Tibial nerve (tissue), 4 donors: ENCODE data around the gene KIAA0040. TPM values are rescaled to one million over a fixed set of nuclear protein-coding genes. Genes with fewer than 3 reads are reported as not detected.

Source experiments
- DNase-seq, 2 donors: peaks; one replicate each; pipeline ENCODE4 v3.0.0-alpha.2; 2019; ENCODE audit warnings: low spot score in 2 of 2
- H3K27ac ChIP-seq, 4 donors: fragments of 200-600 bp; sonication (generic) in 3 of 4; one replicate each; pipeline ENCODE4 v1.5.1; 2017 to 2019; ENCODE audit warnings: mild to moderate bottlenecking in 1 of 4
- H3K27me3 ChIP-seq, 2 donors: fragments of 200-600 bp; sonication (generic) in 1 of 2; one replicate each; pipeline versions ENCODE4 v1.5.1 to v1.6.0; 2017 to 2019
- H3K36me3 ChIP-seq, 3 donors: fragments of 200-600 bp; sonication (generic); one replicate each; pipeline ENCODE4 v1.5.1; 2018 to 2019
- H3K4me1 ChIP-seq, 4 donors: fragments of 200-600 bp; sonication (generic) in 3 of 4; one replicate each; pipeline ENCODE4 v1.5.1; 2017 to 2019
- H3K4me3 ChIP-seq, 4 donors: fragments of 200-600 bp; sonication (generic) in 3 of 4; one replicate each; pipeline ENCODE4 v1.5.1; 2017 to 2019; ENCODE audit warnings: mild to moderate bottlenecking in 1 of 4, moderate library complexity in 1 of 4
- H3K9me3 ChIP-seq, 4 donors: fragments of 200-600 bp; sonication (generic) in 3 of 4; one replicate each; pipeline ENCODE4 v1.5.1; 2017 to 2019
- EP300 ChIP-seq, 2 donors: sonication (generic); formaldehyde crosslinking; IDR thresholded peaks; one replicate each; pipeline ENCODE4 v1.6.1; 2017; ENCODE audit warnings: antibody characterized with exemption in 2 of 2, mild to moderate bottlenecking in 1 of 2
- POLR2A ChIP-seq, 2 donors: fragments of 450-650 bp; IDR thresholded peaks; one replicate each; pipeline ENCODE4 v1.6.1; 2017; ENCODE audit warnings: antibody characterized with exemption in 2 of 2, mild to moderate bottlenecking in 2 of 2, moderate library complexity in 2 of 2
- whole genome bisulfite sequencing, 2 donors: methylation state at CpG; one replicate each; pipeline ENCODE4 v1.1.5; 2018; 5-methylcytosine and 5-hydroxymethylcytosine counted together
- total RNA-seq, 4 donors: library from RNA; depleted of rRNA; stranded (reverse); fragments of >200 nt; gene quantifications; one replicate each; pipeline ENCODE4 v1.1.0, GENCODE V29; 2016
- TF ChIP-seq, protein P1 (sequence below), 5 experiments: fragments of 200-600 bp in 3 of 5; fragments of 450-650 bp in 2 of 5; sonication (generic) in 3 of 5; IDR thresholded peaks; one replicate each; pipeline ENCODE4 v1.5.1; 2016 to 2019; ENCODE audit warnings: antibody characterized with exemption in 5 of 5, mild to moderate bottlenecking in 3 of 5, moderate library complexity in 2 of 5

KIAA0040 gene
- total RNA-seq, 4 donors from 2014 or later, result 16.9 to 28.8 (median 20.3) TPM

DNA sequence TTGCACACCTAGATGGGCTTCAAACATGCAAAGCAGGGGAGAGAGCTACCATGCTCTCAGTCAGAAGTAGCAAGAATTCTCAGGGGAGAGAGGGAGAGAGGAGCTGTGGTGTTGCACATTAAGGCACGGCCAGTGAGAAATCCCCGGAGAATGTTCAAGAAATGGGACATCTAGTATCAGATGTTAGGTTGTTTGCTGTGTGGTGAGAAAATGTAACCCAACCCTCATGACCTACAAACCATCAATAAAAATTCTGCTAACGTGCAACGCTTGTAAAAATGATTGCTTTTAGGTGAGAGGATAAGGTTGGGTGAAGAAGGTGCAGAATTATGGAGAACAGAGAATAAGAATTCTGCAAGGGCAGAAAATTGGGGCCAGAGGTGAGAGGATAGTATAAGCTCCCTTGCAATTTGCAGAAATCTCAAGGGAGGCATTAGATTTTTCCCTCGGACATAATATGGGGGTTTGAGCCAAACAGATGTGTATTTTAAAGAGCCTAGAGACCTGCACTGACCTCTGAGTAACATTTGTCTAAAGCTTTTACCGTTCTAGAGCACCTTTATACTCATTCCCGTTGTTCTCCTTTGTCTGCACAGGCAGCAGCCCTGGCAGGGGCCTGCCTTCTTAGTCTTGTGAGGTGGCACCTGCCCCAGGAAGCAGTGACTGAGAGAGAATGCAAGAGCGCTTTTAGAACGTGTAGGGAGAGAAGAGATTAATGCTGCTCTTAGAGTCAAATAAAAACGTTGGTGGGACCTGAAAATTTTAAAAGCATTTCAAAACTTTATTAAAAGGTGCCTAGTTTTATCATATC lies 25.4 kb upstream of the KIAA0040 start:
- H3K36me3 ChIP-seq, result no peaks in the 10 kb centered on the region
- no peak overlapping the region for H3K27ac ChIP-seq
- peaks cover 0 to 18% (median 4%) of the 10 kb centered on the region in 4 donors for H3K4me1 ChIP-seq
- TF ChIP-seq, protein P1, sequence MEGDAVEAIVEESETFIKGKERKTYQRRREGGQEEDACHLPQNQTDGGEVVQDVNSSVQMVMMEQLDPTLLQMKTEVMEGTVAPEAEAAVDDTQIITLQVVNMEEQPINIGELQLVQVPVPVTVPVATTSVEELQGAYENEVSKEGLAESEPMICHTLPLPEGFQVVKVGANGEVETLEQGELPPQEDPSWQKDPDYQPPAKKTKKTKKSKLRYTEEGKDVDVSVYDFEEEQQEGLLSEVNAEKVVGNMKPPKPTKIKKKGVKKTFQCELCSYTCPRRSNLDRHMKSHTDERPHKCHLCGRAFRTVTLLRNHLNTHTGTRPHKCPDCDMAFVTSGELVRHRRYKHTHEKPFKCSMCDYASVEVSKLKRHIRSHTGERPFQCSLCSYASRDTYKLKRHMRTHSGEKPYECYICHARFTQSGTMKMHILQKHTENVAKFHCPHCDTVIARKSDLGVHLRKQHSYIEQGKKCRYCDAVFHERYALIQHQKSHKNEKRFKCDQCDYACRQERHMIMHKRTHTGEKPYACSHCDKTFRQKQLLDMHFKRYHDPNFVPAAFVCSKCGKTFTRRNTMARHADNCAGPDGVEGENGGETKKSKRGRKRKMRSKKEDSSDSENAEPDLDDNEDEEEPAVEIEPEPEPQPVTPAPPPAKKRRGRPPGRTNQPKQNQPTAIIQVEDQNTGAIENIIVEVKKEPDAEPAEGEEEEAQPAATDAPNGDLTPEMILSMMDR (IDR thresholded peaks at IDR 0.05), result no peak
- TF ChIP-seq POLR2A (IDR thresholded peaks at IDR 0.05), result no peak
- TF ChIP-seq EP300 (IDR thresholded peaks at IDR 0.05), result no peak
- peaks cover 0 to 5% (median 2%) of the 10 kb centered on the region in 4 donors for H3K9me3 ChIP-seq
- H3K27me3 ChIP-seq, result no peaks in the 10 kb centered on the region
- H3K4me3 ChIP-seq, result no peak overlapping the region
- no peak for DNase-seq
- 48 to 53% methylated on average over 10 of the region's 10 CpGs for WGBS, 2 donors

DNA sequence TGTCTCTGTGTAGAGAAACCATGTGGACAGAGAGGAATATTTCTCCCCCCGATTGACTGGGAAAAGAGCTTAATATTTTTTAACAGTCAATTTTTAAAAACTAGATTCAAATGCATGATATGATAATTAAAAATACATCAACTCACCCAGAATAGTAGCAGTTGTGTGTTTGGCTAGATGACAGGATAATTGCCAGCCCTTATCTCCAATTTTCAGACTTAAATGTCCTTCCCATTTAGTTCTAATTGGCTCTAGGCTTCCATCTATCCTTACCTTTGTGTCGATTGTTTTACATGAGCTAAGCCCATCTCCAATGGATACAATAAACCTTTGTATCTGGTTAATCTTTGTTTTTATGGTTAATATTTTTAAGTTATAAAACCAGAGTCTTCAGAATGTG lies 23.9 kb upstream of the KIAA0040 start:
- Histone ChIP-seq H3K9me3 (peaks cover 0 to 5% (median 2%) of the 10 kb centered on the region in 4 donors), H3K27me3 (no peaks in the 10 kb centered on the region), H3K4me3 (no peak overlapping the region), H3K4me1 (peaks cover 0 to 11% (median 4%) of the 10 kb centered on the region in 4 donors), H3K36me3 (no peaks in the 10 kb centered on the region), H3K27ac (no peak overlapping the region)
- DNase-seq, result no peak
- WGBS, 2 donors, result 78 to 87% methylated on average over 2 of the region's 2 CpGs
- TF ChIP-seq EP300 (IDR thresholded peaks at IDR 0.05) (no peak), POLR2A (IDR thresholded peaks at IDR 0.05) (no peak)
- TF ChIP-seq, protein P1 (IDR thresholded peaks at IDR 0.05), result no peak

DNA sequence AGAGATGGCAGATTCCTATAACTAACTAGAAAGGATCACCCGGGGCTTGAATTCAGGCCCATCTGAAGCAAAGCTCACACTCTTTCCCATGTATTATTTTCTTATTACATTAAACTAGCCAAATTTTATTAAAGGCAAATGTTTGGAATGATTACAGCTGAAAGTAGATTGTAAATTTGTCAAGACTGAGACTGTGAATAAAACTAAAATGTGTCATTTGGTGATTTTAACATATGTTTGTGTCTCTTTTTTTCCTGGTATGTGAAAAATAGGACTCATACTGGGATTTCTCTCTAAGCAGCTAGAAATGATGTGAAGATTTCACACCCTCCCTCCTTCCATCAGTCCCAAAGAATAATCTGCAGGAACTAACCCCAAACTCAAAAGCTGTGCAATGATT lies 19.1 kb upstream of the KIAA0040 start:
- WGBS, 2 donors, result 72 to 91% methylated on average over 1 of the region's 1 CpG
- peaks cover 0 to 5% (median 2%) of the 10 kb centered on the region in 4 donors for H3K9me3 ChIP-seq
- H3K27ac ChIP-seq, result no peak overlapping the region
- H3K36me3 ChIP-seq, result no peaks in the 10 kb centered on the region
- no peak for DNase-seq
- H3K27me3 ChIP-seq, result no peaks in the 10 kb centered on the region
- TF ChIP-seq POLR2A (IDR thresholded peaks at IDR 0.05), result no peak
- no peak for TF ChIP-seq EP300 (IDR thresholded peaks at IDR 0.05)
- TF ChIP-seq, protein P1 (IDR thresholded peaks at IDR 0.05), result no peak
- H3K4me1 ChIP-seq, result peaks cover 0 to 7% (median 0%) of the 10 kb centered on the region in 4 donors
- H3K4me3 ChIP-seq, result no peak overlapping the region

DNA sequence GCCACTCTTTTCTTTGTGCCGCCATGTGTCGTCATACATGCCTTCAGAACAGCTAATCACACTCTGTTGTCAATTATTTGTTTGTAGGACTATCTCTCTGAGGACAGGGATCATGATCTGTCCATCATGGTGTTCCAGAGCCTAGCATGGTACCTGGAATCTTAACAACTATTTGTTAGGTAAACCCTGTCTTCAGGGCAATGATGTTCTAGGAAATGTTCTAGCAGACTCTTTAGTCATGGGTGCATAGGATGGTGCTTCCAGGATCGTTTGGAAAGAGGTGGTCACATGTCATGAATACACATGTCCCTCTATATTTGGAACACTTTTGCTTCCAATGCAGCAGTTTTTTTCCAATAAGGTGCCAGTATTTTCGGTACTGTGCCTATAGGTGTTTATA lies 18.2 kb upstream of the KIAA0040 start:
- TF ChIP-seq, protein P1 (IDR thresholded peaks at IDR 0.05), result no peak
- TF ChIP-seq EP300 (IDR thresholded peaks at IDR 0.05), result no peak
- no peak for TF ChIP-seq POLR2A (IDR thresholded peaks at IDR 0.05)
- peaks cover 0 to 5% (median 2%) of the 10 kb centered on the region in 4 donors for H3K9me3 ChIP-seq
- 72 to 86% methylated on average over 4 of the region's 4 CpGs for WGBS, 2 donors
- no peak for DNase-seq
- H3K27me3 ChIP-seq, result no peaks in the 10 kb centered on the region
- H3K4me1 ChIP-seq, result peaks cover 0 to 7% (median 0%) of the 10 kb centered on the region in 4 donors
- H3K36me3 ChIP-seq, result no peaks in the 10 kb centered on the region
- H3K27ac ChIP-seq, result no peak overlapping the region
- H3K4me3 ChIP-seq, result no peak overlapping the region

DNA sequence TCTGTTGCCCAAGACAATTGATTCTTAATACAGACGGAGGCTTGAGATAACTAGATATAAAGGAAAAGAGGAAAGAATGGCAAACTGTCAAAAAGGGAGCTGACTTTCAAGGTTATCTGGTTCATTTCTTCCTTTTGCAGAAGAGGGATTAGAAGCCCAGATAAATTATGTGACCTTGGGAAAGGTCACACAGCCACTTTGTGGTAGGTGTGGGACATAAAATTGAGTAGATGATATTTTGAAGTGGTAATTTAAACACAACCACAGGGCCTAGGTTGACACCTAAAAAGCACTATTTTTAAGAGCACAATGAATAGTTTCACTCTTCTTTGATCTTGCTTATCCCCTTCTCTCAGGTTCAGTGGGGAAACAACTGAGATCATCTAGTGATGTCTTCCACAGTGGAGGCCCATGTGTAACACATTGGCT lies 16.9 kb upstream of the KIAA0040 start:
- Histone ChIP-seq H3K27me3 (no peaks in the 10 kb centered on the region), H3K4me3 (no peak overlapping the region), H3K36me3 (no peaks in the 10 kb centered on the region), H3K9me3 (peaks cover 0 to 5% (median 2%) of the 10 kb centered on the region in 4 donors), H3K27ac (peak overlapping the region in 1 of 4 donors; percentile 54), H3K4me1 (peaks cover 0 to 7% (median 0%) of the 10 kb centered on the region in 4 donors)
- no peak for DNase-seq
- TF ChIP-seq EP300 (IDR thresholded peaks at IDR 0.05), result no peak
- TF ChIP-seq, protein P1 (IDR thresholded peaks at IDR 0.05), result no peak
- no peak for TF ChIP-seq POLR2A (IDR thresholded peaks at IDR 0.05)
- 56 to 64% methylated on average over 1 of the region's 1 CpG for WGBS, 2 donors
